Esophagus (tissue), 2 donors: ENCODE data around the gene TMEM248. TPM values are rescaled to one million over a fixed set of nuclear protein-coding genes. Genes with fewer than 3 reads are reported as not detected.
"Not testable (repeated sequence)": the region's sequence is repeated elsewhere in the genome, so short reads cannot be mapped to it uniquely, and the experiment has no call there.

ENCODE experiments used
- H3K27ac ChIP-seq, 2 donors: one replicate each; pipeline ENCODE4 v1.5.1; 2013; ENCODE audit warnings: low read depth in 2 of 2, mild to moderate bottlenecking in 2 of 2, inconsistent platforms in 1 of 2, low read length in 1 of 2, moderate library complexity in 1 of 2
- H3K27me3 ChIP-seq, 2 donors: one replicate each; pipeline ENCODE4 v1.6.1; 2013; ENCODE audit warnings: low read length in 2 of 2, control low read depth in 1 of 2, mild to moderate bottlenecking in 1 of 2; ENCODE audit not compliant: insufficient read depth in 2 of 2, control insufficient read depth in 1 of 2
- H3K36me3 ChIP-seq, 2 donors: one replicate each; pipeline ENCODE4 v1.6.1; 2013; ENCODE audit warnings: low read length in 1 of 2; ENCODE audit not compliant: control insufficient read depth in 2 of 2, insufficient read depth in 2 of 2
- H3K4me1 ChIP-seq, 2 donors: one replicate each; pipeline ENCODE4 v1.6.1; 2013; ENCODE audit warnings: low read length in 1 of 2; ENCODE audit not compliant: control insufficient read depth in 2 of 2, insufficient read depth in 2 of 2
- H3K4me3 ChIP-seq, 2 donors: one replicate each; pipeline ENCODE4 v1.5.1; 2013; ENCODE audit warnings: low read length in 2 of 2, mild to moderate bottlenecking in 2 of 2, low read depth in 1 of 2, moderate library complexity in 1 of 2
- H3K9me3 ChIP-seq, 2 donors: one replicate each; pipeline ENCODE4 v1.6.1; 2013; ENCODE audit warnings: mild to moderate bottlenecking in 2 of 2, low read depth in 1 of 2, low read length in 1 of 2, moderate library complexity in 1 of 2; ENCODE audit not compliant: control insufficient read depth in 2 of 2, insufficient read depth in 1 of 2
- WGBS, 2 donors: extraction: QIAGEN DNeasy Blood & Tissue Kit; methylation state at CpG; one replicate each; pipeline ENCODE4 v1.1.7; 2013; 5-methylcytosine and 5-hydroxymethylcytosine counted together
- polyA plus RNA-seq, 2 donors: library from polyadenylated mRNA; stranded (reverse); fragments of 200-250 nt; gene quantifications; one replicate each; pipeline ENCODE4 v1.2.3, GENCODE V29; 2013
- donor health status: healthy with polysubstance abuse.
- donor health status: Bipolar disorder and iron deficiency.

Gene TMEM248
- polyA plus RNA-seq, 2 donors, result 18.3 to 23.5 TPM

DNA sequence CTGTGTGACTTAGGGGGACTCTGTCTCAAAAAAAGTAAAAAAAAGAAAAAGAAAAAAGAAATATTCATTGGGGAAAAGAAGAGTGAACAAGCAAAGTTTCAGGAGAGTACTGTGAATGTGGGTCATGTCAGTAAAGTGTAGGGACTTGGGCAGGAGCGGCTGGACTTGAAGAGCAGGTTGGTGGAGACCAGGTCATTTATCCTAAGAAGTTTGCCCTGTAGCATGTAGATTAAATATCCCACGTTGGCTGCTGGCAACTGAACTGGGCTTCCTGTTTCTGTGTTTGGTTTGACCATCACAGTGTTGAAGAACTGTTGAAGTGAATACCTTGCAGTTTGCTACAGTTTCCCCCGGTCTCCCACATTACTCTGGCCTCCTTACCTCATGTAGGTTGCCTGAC is 32.8 kb upstream of the TMEM248 start:
- not testable (repeated sequence) for H3K27me3 ChIP-seq, H3K36me3 ChIP-seq, H3K4me3 ChIP-seq, H3K4me1 ChIP-seq, H3K9me3 ChIP-seq
- 65 to 70% methylated on average over 3 of the region's 3 CpGs for WGBS, 2 donors
- peak overlapping the region in 1 of 2 donors; percentile 42 for H3K27ac ChIP-seq

DNA sequence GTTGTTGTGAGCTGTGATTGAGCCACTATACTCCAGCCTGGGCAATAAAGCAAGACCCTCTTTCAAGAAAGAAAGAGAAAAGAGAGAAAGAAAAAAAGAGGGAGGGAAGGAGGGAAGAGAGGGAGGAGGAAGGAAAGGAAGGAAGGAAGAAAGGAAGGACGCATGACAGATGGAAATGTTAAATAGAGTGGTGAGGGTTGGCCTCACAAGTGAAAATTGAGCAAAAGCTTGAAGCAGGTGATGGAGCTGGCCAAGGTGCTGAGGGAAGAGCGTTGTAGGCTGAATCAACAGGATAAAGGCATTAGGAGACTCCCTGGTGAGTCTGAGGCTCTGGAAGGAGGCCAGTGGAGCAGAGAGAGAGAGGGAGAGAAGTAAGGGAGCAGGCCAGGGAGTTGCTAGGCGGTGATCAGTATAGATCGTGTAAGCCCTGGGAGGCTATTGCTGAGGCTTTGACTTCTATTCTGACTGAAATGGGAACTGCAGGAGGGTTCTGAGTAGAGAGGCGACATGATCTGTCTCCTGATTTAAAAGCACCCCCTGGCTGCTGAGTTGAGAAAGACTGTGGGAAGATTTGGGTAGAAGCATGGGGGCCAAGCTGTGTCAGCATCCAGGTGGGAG is 26.5 kb upstream of the TMEM248 start:
- Histone ChIP-seq H3K4me3 (no peak overlapping the region), H3K36me3 (no peaks in the 10 kb centered on the region), H3K9me3 (no peaks in the 10 kb centered on the region), H3K27ac (no peak overlapping the region), H3K4me1 (no peaks in the 10 kb centered on the region), H3K27me3 (no peaks in the 10 kb centered on the region)
- WGBS, 2 donors, result 77 to 79% methylated on average over 5 of the region's 5 CpGs

DNA sequence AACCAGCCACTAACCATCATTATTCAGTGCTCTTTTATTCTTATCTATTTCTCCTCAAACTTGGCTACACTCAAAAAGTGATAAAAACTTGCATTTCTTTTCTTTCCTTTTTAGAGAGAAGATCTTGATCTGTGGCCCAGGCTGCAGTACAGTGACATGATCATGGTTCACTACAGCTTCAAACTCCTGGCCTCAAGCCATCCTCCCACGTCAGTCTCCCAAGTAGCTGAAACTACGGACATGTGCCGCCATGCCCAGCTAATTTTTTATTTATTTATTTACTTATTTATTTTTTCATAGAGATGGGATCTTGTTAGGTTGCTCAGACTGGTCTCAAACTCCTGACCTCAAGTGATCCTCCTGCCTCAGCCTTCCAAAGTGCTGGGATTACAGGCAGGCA is 24.6 kb upstream of the TMEM248 start:
- H3K36me3 ChIP-seq, result peaks cover 1 to 2% of the 10 kb centered on the region in 2 donors
- WGBS, 2 donors, result 58 to 61% methylated on average over 3 of the region's 3 CpGs
- no peaks in the 10 kb centered on the region for H3K9me3 ChIP-seq
- no peaks in the 10 kb centered on the region for H3K27me3 ChIP-seq
- no peak overlapping the region for H3K4me3 ChIP-seq
- H3K27ac ChIP-seq, result no peak overlapping the region
- H3K4me1 ChIP-seq, result no peaks in the 10 kb centered on the region

DNA sequence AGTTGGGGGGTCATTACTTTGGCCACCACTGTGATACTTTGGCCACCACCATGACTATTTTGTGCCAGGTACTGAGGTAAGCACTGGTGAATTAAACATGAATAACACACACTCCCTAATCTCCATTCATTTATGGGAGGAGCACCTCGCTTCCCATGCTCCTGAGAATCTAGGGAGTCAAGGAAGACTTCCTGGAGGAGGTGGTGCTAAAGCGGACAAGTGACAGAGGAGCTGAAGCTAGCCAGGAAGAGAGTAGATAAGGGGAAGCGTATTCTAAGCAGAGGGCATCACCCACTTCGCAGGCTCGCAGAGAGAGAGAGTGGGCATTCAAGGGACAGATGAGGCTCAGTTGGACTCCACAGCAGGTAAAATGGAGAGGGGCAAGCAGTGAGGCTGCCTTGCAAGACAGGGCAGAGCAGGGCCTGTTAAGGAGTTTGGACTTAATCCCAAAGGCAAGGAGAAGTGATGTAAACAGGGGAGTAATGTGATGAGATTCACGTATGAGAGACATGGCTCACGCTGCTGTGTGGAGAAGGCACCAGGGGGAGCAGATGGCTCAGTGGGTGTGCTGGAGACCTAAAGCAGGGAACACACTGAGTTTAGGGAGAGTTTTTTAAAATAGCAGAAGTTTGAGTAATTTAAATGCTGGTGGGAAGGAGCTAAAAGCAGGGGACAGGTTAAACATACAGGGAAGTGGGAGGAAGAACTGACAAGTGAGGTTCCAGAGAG is 21.3 kb upstream of the TMEM248 start:
- H3K4me3 ChIP-seq, result no peak overlapping the region
- H3K36me3 ChIP-seq, result peaks cover 3 to 6% of the 10 kb centered on the region in 2 donors
- no peaks in the 10 kb centered on the region for H3K4me1 ChIP-seq
- H3K27ac ChIP-seq, result no peak overlapping the region
- H3K27me3 ChIP-seq, result no peaks in the 10 kb centered on the region
- H3K9me3 ChIP-seq, result no peaks in the 10 kb centered on the region
- WGBS, 2 donors, result 85 to 89% methylated on average over 7 of the region's 7 CpGs

DNA sequence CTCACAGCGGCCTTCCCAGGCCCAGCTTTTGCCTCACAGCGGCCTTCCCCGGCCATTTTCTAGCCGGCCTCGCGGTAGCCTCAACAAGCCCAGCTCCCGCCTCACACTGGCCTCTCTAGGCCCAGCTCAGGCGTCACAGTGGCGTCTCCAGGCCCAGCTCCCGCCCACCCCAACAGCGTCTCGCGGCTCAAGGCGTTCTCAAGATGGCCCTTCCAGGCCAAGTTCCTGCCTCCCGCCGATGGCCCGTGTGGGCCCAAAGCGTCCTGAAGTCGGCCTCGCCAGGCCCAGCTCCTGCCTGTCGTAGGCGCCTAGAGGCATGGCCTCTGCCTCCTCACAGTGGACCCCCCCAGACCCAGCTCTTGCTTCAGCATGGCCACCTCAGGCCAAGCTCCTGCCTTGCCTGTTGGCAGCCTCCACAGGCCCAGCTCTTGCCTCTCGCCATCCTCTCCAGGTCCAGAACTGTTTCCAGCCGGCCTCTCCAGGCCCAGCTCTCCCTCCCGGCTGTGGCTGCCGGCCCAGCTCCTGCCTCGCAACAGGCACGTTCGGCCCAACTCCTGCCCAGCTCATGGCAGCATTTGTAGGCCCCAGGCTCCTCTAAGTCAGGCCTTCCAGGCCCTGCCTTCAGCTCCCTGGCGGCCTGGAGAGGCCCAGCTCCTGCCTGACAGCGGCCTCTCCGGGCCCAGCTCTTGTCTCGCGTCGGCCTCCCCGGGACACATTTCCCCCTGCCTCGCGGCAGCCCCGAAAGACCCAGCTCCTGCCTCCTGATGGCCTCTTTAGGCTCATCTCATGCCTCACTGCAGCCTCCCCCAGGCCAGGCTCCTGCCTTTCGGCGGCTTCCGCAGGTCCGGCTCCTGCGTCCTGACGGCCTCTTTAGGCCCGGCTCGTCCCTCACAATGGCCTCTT is 18.8 kb upstream of the TMEM248 start:
- H3K27me3 ChIP-seq, result no peaks in the 10 kb centered on the region
- no peaks in the 10 kb centered on the region for H3K4me1 ChIP-seq
- no peak overlapping the region for H3K27ac ChIP-seq
- H3K4me3 ChIP-seq, result no peak overlapping the region
- H3K36me3 ChIP-seq, result peaks cover 3 to 6% of the 10 kb centered on the region in 2 donors
- WGBS, 2 donors, result 97 to 98% methylated on average over 47 of the region's 47 CpGs
- H3K9me3 ChIP-seq, result no peaks in the 10 kb centered on the region

DNA sequence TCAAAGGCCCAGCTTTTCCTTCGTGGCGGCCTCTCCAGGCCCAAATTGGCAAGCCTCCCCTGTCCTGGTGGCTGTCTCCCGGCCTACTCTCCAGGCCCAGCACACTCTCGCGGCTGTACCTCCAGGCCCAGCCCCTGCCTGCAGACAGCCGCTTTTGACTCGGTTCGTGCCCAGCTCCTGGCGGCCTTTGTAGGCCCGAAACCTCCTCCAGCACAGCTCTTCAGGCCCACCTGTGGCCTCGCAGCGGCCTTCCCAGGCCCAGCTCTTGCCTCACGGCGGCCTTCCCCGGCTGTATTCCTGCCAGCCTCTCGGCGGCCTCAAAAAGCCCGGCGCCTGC is 18.2 kb upstream of the TMEM248 start:
- H3K27ac ChIP-seq, result no peak overlapping the region
- H3K27me3 ChIP-seq, result no peaks in the 10 kb centered on the region
- 93 to 98% methylated on average over 19 of the region's 19 CpGs for WGBS, 2 donors
- no peaks in the 10 kb centered on the region for H3K4me1 ChIP-seq
- no peaks in the 10 kb centered on the region for H3K9me3 ChIP-seq
- H3K36me3 ChIP-seq, result peaks cover 3 to 6% of the 10 kb centered on the region in 2 donors
- H3K4me3 ChIP-seq, result no peak overlapping the region

DNA sequence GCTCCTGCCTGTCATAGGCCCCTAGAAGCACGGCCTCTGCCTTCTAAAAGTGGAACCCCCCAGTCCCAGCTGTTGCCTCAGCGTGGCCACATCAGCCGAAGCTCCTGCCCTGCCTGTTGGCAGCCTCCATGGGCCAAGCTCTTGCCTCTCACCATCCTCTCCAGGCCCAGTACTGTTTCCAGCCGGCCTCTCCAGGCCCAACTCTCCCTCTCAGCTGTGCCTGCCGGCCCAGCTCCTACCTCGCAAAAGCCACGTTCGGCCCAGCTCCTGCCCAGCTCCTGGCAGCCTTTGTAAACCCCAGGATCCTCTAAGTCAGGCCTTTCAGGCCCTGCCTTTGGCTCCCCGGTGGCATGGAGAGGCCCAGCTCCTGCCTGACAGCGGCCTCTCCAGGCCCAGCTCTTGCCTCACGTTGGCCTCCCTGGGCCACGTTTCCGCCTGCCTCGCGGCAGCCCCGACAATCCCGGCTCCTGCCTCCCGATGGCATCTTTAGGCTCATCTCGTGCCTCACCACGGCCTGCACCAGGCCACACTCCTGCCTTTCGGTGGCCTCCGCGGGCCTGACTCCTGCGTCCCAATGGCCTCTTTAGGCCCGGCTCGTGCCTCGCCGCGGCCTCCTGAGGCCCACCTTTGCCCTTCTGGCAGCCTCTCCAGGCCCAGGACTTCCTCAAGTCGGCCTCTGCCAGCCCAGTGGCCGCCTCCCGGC is 17.5 kb upstream of the TMEM248 start:
- H3K4me1 ChIP-seq, result no peaks in the 10 kb centered on the region
- peaks cover 3 to 6% of the 10 kb centered on the region in 2 donors for H3K36me3 ChIP-seq
- 94 to 96% methylated on average over 31 to 32 of the region's 32 CpGs for WGBS, 2 donors
- H3K9me3 ChIP-seq, result no peaks in the 10 kb centered on the region
- no peak overlapping the region for H3K4me3 ChIP-seq
- no peak overlapping the region for H3K27ac ChIP-seq
- H3K27me3 ChIP-seq, result no peaks in the 10 kb centered on the region

DNA sequence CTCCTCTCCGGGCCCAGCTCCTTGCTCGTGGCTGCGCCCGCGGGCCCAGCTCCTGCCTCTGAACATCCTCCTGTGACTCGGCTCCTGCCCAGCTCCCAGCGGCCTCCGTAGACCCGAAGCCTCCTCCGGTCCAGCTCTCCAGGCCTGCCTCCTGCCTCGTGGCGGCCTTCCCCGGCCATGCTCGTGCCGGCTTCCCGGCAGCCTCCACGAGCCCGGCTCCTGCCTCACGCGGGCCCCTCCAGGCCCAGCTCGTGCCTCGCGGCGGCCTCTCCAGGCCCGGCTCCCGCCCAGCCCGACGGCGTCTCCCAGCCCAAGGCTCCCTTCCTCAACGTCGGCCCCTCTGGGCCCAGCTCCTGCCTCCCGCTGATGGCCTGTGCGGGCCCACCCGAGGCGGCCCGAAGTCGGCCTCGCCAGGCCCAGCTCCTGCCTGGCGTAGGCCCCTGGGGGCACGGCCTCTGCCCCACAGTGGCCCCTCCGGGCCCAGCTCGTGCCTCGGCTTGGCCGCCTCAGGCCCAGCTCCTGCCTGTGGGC is 16.9 kb upstream of the TMEM248 start:
- WGBS, 2 donors, result 96% methylated on average over 41 to 44 of the region's 44 CpGs
- no peaks in the 10 kb centered on the region for H3K4me1 ChIP-seq
- H3K27me3 ChIP-seq, result no peaks in the 10 kb centered on the region
- peaks cover 3 to 6% of the 10 kb centered on the region in 2 donors for H3K36me3 ChIP-seq
- H3K4me3 ChIP-seq, result no peak overlapping the region
- no peak overlapping the region for H3K27ac ChIP-seq
- no peaks in the 10 kb centered on the region for H3K9me3 ChIP-seq

DNA sequence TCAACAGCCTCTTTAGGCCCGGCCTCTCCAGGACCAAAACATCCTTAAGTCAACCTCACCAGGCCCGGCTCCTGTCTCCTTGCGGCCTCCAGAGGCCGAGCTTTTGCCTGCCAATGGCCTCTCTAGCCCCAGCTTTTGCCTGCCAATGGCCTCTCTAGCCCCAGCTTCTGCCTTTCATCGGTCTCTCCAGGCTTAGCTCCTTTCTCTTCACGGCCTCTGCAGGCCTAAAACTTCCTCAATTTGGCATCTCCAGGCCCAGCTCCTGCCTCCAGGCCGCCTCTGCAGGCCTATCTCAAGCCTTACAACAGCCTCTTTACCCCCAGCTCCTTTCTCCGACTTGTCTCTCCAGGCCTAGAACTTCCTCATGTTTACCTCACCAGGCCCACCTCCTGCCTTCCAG is 15.7 kb upstream of the TMEM248 start:
- Histone ChIP-seq H3K9me3 (no peaks in the 10 kb centered on the region), H3K4me3 (no peak overlapping the region), H3K4me1 (no peaks in the 10 kb centered on the region), H3K27me3 (no peaks in the 10 kb centered on the region), H3K36me3 (peaks cover 3 to 6% of the 10 kb centered on the region in 2 donors), H3K27ac (no peak overlapping the region)
- 89 to 93% methylated on average over 8 of the region's 8 CpGs for WGBS, 2 donors
